A549 (cell line): ENCODE results near the gene CAPN9.

Experiments used
- BCL3 ChIP-seq: fragments of >200 bp; sonication (Bioruptor Twin); formaldehyde crosslinking; IDR thresholded peaks from 3 replicates; pipeline ENCODE4 v1.6.1; 2016
- CTCF ChIP-seq: fragments of >200 bp; sonication (Bioruptor Twin); formaldehyde crosslinking; IDR thresholded peaks from 3 replicates; pipeline ENCODE4 v1.5.1; 2016
- ELK1 ChIP-seq: fragments of 150-350 bp; IDR thresholded peaks from 2 replicates; pipeline ENCODE4 v1.6.1; 2014; ENCODE audit warnings: low read depth, mild to moderate bottlenecking, low read length
- GATA3 ChIP-seq: IDR thresholded peaks from 2 replicates; pipeline ENCODE4 v1.6.1; 2012; ENCODE audit warnings: borderline replicate concordance
- HDAC2 ChIP-seq: fragments of 200-600 bp; sonication (generic); IDR thresholded peaks from 2 replicates; pipeline ENCODE4 v1.6.1; 2016
- JUN ChIP-seq, 2 experiments: fragments of >200 bp; sonication (Bioruptor Twin); formaldehyde crosslinking; IDR thresholded peaks; 2 replicates in 1 of 2; 3 replicates in 1 of 2; pipeline ENCODE4 v1.6.1; 2016 to 2017
- POLR2A ChIP-seq: IDR thresholded peaks from 2 replicates; pipeline ENCODE4 v1.6.1; 2012; ENCODE audit warnings: mild to moderate bottlenecking, low read length
- REST ChIP-seq: fragments of 200-600 bp; sonication (generic); IDR thresholded peaks from 2 replicates; pipeline ENCODE4 v1.6.1; 2016; ENCODE audit warnings: antibody characterized with exemption, mild to moderate bottlenecking, moderate library complexity
- SREBF2 ChIP-seq: fragments of 450-650 bp; IDR thresholded peaks from 2 replicates; pipeline ENCODE4 v1.6.1; 2014; ENCODE audit warnings: mild to moderate bottlenecking, moderate library complexity

GRCh38 chr1:230758709-230759368 lies 11.7 kb downstream of the CAPN9 start:
- no peak for TF ChIP-seq CTCF
- TF ChIP-seq REST: no peak
- no peak for TF ChIP-seq POLR2A
- no peak for TF ChIP-seq ELK1
- no peak for TF ChIP-seq SREBF2
- no peak for TF ChIP-seq BCL3
- no peak for TF ChIP-seq GATA3
- TF ChIP-seq HDAC2: no peak
- no peak for TF ChIP-seq JUN (IDR thresholded peaks at IDR 0.05)
